Peyer's patch (tissue), 4 donors: ENCODE measurements around the gene NPIPA1.
"Not testable (repeated sequence)": the region's sequence is repeated elsewhere in the genome, so short reads cannot be mapped to it uniquely, and the experiment has no call there.

Experiments
- POLR2A ChIP-seq, 2 donors: fragments of 450-650 bp; IDR thresholded peaks; one replicate each; pipeline ENCODE4 v1.5.1; 2017; ENCODE audit warnings: antibody characterized with exemption in 2 of 2, mild to moderate bottlenecking in 2 of 2, moderate library complexity in 2 of 2
- TF ChIP-seq, protein P1 (sequence below), 6 experiments: fragments of 450-650 bp in 4 of 6; fragments of 200-600 bp in 2 of 6; sonication (generic) in 1 of 6; IDR thresholded peaks; one replicate each; pipeline ENCODE4 v1.5.1; 2017 to 2019; ENCODE audit warnings: antibody characterized with exemption in 6 of 6, mild to moderate bottlenecking in 3 of 6, moderate library complexity in 1 of 6

DNA sequence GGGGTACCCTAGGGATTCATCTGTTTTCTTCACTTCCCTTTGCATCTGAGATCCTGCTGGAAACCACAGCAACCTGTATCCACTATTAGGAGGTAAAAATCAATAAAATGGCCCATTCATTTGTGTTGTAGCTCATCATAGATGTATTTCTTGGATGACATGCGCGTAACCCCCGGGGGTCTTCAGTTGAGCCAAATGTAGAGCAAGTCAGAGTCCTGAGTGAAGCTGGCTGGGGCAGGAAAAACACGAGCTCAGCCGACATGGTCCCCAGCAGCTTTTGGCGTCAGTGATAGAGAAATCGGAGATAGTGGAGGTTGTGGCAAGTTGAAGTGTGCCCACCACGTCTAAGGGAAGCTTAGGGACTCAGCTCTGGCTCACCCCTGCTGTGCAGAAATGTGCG, 41.2 kb upstream of the NPIPA1 start:
- TF ChIP-seq, protein P1, sequence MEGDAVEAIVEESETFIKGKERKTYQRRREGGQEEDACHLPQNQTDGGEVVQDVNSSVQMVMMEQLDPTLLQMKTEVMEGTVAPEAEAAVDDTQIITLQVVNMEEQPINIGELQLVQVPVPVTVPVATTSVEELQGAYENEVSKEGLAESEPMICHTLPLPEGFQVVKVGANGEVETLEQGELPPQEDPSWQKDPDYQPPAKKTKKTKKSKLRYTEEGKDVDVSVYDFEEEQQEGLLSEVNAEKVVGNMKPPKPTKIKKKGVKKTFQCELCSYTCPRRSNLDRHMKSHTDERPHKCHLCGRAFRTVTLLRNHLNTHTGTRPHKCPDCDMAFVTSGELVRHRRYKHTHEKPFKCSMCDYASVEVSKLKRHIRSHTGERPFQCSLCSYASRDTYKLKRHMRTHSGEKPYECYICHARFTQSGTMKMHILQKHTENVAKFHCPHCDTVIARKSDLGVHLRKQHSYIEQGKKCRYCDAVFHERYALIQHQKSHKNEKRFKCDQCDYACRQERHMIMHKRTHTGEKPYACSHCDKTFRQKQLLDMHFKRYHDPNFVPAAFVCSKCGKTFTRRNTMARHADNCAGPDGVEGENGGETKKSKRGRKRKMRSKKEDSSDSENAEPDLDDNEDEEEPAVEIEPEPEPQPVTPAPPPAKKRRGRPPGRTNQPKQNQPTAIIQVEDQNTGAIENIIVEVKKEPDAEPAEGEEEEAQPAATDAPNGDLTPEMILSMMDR (IDR thresholded peaks at IDR 0.05) = not testable (repeated sequence)
- not testable (repeated sequence) for TF ChIP-seq POLR2A (IDR thresholded peaks at IDR 0.05)
